DMS153 treated with DMSO at 0.1 percent for 48 hours (cell line): Measurements from ENCODE around the gene PCDHB7.
"Not testable (repeated sequence)": the region's sequence is repeated elsewhere in the genome, so short reads cannot be mapped to it uniquely, and the experiment has no call there.

Experiments
- DNase-seq: peaks from one replicate; lab custom pipeline; 2025; ENCODE audit not compliant: unreplicated experiment; lab: John Stamatoyannopoulos, UW

The PCDHB7 gene

DNA sequence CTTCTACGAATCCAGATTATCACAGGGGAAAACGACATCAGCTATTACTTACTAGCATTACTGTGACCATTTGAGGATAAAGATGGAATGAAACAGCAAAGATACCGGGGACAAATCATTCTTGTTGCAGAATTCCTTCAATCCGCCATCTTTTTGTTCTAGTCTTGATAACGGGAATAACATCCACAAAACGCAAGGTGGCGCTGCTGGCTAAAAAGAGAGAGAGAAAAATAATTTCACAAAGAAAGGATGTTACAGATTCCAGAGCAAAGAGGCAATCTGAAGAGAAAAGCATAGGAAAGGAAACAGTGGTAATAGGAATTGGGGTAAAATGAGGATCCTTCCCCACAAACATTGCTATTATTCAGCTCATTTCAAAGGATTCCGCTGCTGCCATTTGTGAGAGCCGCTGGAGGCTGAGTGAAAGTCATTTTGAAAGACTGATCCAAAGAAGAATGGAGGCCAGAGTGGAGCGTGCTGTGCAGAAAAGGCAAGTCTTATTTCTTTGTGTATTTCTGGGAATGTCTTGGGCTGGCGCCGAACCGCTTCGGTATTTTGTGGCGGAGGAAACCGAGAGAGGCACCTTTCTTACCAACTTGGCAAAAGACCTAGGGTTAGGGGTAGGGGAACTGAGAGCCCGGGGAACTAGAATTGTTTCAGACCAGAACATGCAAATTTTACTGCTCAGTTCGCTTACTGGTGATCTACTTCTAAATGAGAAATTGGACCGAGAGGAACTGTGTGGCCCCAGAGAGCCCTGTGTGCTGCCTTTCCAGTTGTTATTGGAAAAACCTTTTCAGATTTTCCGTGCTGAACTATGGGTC lies at the start of gene PCDHB7:
Gene PCDHB7 (plus strand): TSS at position 264 of the 824 bp plus-strand sequence. CDS start 192 bp downstream, at position 456.
- no peak for DNase-seq

DNA sequence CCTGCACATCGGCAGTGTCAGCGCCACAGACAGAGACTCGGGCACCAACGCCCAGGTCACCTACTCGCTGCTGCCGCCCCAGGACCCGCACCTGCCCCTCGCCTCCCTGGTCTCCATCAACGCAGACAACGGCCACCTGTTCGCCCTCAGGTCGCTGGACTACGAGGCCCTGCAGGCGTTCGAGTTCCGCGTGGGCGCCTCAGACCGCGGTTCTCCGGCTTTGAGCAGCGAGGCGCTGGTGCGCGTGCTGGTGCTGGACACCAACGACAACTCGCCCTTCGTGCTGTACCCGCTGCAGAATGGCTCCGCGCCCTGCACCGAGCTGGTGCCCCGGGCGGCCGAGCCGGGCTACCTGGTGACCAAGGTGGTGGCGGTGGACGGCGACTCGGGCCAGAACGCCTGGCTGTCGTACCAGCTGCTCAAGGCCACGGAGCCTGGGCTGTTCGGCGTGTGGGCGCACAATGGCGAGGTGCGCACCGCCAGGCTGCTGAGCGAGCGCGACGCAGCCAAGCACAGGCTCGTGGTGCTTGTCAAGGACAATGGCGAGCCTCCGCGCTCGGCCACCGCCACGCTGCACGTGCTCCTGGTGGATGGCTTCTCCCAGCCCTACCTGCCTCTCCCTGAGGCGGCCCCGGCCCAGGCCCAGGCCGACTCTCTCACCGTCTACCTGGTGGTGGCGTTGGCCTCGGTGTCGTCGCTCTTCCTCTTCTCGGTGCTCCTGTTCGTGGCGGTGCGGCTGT lies 48.9 kb upstream of the PCDHB7 start:
- DNase-seq, result not testable (repeated sequence)

DNA sequence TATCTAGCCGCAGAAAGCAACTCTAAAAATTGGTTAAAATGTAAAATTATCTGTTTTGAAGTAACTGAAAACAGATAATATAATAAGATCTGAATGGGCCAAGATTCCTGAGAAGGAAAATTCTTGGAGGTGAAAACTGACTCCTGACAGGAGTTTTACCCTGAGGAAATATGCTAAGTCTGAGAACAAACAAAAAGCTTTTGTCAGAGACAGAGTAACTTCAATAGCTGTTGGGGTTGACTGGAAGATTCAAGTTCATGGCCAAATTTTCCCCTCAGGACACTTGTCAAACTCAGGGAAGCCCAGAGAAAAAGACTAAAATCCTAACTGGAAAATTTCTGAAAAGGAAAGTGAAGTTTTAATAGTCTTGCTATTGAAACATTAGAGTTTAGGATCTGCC lies 45.1 kb upstream of the PCDHB7 start:
- DNase-seq, result no peak

DNA sequence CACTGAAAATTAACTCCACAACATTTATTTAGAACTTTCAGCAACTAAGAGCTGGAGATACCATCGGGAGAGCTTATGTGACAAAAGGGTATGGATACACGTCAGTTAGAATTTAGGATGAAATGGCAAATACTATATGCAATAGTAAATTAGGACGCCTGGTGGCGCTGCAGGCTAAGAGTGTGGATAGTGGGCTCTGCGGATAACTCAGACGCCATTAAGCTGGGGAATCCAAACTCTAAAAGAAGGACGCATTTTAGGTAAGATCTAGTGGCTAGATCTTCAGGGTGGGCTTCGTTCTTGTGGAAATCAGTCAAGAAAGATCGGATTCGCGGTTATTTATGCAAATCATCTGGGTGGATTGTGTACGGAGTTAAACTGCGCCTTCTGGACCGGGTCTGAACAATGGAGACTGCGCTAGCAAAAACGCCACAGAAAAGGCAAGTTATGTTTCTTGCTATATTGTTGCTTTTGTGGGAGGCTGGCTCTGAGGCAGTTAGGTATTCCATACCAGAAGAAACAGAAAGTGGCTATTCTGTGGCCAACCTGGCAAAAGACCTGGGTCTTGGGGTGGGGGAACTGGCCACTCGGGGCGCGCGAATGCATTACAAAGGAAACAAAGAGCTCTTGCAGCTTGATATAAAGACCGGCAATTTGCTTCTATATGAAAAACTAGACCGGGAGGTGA lies 37.3 kb upstream of the PCDHB7 start, which contains the start of gene PCDHB5:
Gene PCDHB5 (plus strand): TSS at position 177 of the 688 bp plus-strand sequence. CDS start 229 bp downstream, at position 406.
- DNase-seq, result no peak

DNA sequence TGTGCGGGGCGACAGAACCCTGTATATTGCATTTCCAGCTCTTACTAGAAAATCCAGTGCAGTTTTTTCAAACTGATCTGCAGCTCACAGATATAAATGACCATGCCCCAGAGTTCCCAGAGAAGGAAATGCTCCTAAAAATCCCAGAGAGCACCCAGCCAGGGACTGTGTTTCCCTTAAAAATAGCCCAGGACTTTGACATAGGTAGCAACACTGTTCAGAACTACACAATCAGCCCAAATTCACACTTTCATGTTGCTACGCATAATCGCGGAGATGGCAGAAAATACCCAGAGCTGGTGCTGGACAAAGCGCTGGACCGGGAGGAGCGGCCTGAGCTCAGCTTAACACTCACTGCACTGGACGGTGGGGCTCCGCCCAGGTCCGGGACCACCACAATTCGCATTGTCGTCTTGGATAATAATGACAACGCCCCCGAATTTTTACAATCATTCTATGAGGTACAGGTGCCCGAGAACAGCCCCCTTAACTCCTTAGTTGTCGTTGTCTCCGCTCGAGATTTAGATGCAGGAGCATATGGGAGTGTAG lies 36.7 kb upstream of the PCDHB7 start:
- no peak for DNase-seq

DNA sequence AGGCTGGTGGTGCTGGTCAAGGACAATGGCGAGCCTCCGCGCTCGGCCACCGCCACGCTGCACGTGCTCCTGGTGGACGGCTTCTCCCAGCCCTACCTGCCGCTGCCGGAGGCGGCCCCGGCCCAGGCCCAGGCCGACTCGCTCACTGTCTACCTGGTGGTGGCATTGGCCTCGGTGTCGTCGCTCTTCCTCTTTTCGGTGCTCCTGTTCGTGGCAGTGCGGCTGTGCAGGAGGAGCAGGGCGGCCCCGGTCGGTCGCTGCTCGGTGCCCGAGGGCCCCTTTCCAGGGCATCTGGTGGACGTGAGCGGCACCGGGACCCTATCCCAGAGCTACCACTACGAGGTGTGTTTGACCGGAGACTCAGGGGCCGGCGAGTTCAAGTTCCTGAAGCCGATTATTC lies 35.1 kb upstream of the PCDHB7 start:
- DNase-seq, result not testable (repeated sequence)

DNA sequence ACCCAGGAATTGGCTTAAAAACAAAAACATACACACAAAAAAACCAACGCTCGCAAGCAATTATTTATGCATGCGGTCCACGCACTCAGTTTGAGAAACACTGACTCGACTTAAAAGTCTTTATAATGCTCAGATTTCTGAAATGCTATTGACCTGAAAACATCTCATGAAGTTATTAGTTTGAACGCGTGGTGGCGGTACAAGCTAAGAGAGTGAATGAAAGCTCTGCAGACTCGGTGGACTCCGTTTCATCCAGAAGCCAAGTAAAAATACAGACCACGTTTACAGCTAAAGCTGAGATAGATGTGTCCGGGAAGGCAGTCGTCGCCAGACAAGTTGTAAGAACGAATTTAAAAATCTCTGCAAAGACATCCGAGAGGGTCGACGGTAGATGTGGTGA lies 22.6 kb upstream of the PCDHB7 start, which contains the start of gene PCDHB6:
Gene PCDHB6 (plus strand): TSS at position 246 of the 400 bp plus-strand sequence. CDS start 201 bp downstream, outside the sequence.
- no peak for DNase-seq

DNA sequence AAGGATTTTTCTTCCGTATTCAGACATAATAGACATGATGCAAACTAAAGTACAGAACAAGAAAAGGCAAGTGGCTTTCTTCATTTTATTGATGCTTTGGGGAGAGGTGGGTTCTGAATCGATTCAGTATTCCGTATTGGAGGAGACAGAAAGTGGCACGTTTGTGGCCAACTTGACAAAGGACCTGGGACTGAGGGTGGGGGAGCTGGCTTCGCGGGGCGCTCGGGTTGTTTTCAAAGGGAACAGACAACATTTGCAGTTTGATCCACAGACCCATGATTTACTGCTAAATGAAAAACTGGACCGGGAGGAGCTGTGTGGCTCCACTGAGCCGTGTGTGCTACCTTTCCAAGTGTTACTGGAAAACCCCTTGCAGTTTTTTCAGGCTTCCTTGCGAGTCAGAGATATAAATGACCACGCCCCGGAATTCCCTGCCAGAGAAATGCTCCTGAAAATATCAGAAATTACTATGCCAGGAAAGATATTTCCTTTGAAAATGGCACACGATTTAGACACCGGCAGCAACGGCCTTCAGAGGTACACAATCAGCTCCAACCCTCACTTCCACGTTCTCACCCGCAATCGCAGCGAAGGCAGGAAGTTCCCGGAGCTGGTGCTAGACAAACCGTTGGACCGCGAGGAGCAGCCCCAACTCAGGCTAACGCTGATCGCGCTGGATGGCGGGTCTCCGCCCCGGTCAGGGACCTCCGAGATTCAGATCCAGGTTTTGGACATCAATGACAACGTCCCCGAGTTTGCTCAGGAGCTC lies 22.0 kb upstream of the PCDHB7 start:
- no peak for DNase-seq

DNA sequence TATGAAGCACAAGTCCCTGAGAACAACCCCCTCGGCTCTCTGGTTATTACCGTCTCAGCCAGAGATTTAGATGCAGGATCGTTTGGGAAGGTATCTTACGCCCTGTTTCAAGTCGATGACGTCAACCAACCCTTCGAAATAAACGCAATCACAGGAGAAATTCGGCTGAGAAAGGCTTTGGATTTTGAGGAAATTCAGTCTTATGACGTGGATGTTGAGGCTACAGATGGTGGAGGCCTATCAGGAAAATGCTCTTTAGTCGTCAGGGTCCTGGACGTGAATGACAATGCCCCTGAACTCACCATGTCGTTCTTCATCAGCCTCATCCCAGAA lies 21.5 kb upstream of the PCDHB7 start:
- DNase-seq, result no peak

DNA sequence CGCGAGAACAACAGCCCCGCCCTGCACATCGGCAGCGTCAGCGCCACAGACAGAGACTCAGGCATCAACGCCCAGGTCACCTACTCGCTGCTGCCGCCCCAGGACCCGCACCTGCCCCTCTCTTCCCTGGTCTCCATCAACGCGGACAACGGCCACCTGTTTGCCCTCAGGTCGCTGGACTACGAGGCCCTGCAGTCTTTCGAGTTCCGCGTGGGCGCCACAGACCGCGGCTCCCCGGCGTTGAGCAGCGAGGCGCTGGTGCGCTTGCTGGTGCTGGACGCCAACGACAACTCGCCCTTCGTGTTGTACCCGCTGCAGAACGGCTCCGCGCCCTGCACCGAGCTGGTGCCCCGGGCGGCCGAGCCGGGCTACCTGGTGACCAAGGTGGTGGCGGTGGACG lies 20.8 kb upstream of the PCDHB7 start:
- not testable (repeated sequence) for DNase-seq

DNA sequence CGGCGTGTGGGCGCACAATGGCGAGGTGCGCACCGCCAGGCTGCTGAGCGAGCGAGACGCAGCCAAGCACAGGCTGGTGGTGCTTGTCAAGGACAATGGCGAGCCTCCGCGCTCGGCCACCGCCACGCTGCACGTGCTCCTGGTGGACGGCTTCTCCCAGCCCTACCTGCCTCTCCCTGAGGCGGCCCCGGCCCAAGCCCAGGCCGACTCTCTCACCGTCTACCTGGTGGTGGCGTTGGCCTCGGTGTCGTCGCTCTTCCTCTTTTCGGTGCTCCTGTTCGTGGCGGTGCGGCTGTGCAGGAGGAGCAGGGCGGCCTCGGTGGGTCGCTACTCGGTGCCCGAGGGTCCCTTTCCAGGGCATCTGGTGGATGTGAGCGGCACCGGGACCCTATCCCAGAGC lies 20.3 kb upstream of the PCDHB7 start:
- DNase-seq, result not testable (repeated sequence)

DNA sequence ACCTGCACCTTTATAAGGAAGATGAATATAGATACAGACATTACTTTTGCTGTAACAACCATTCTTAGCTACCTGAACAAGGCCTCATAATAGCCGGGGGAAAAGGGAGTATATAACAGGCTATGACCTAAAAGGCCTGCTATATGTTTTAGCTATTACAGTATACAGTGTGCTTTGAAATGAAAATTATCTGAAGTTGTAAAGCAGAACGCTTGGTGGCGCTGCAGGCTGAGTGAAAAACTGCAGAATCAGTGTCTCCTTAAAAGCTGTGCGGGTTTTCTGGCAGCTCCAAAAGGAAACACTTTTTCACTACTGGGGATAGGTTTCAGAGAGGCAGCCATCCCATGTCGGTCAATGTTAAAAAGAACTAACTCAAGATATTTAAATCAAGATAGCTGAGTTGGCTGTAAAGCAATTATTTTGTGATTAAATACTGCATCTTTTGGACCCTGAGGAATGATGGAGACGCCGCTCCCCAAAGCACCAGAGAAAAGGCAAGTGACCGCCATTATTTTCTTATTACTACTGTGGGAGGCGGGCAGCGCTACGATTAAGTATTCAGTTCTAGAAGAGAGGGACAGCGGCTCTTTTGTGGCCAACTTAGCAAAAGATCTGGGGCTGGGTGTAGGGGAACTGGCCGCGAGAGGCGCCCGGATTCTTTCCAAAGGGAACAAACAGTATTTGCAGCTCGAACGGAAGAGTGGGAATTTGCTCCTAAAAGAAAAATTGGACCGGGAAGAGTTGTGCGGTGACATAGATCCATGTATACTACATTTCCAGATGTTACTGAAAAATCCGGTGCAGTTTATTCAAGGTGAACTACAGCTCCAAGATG lies 16.7 kb upstream of the PCDHB7 start:
- no peak for DNase-seq

DNA sequence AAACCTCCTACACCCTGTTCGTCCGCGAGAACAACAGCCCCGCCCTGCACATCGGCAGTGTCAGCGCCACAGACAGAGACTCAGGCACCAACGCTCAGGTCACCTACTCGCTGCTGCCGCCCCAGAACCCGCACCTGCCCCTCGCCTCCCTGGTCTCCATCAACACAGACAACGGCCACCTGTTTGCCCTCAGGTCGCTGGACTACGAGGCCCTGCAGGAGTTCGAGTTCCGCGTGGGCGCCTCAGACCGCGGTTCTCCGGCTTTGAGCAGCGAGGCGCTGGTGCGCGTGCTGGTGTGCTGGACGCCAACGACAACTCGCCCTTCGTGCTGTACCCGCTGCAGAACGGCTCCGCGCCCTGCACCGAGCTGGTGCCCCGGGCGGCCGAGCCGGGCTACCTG lies 15.1 kb upstream of the PCDHB7 start:
- not testable (repeated sequence) for DNase-seq

DNA sequence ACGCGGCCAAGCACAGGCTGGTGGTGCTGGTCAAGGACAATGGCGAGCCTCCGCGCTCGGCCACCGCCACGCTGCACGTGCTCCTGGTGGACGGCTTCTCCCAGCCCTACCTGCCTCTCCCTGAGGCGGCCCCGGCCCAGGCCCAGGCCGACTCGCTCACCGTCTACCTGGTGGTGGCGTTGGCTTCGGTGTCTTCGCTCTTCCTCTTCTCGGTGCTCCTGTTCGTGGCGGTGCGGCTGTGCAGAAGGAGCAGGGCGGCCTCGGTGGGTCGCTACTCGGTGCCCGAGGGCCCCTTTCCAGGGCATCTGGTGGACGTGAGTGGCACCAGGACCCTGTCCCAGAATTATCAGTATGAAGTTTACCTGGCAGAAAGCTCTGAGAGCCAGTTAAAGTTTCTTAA lies 14.5 kb upstream of the PCDHB7 start:
- not testable (repeated sequence) for DNase-seq

DNA sequence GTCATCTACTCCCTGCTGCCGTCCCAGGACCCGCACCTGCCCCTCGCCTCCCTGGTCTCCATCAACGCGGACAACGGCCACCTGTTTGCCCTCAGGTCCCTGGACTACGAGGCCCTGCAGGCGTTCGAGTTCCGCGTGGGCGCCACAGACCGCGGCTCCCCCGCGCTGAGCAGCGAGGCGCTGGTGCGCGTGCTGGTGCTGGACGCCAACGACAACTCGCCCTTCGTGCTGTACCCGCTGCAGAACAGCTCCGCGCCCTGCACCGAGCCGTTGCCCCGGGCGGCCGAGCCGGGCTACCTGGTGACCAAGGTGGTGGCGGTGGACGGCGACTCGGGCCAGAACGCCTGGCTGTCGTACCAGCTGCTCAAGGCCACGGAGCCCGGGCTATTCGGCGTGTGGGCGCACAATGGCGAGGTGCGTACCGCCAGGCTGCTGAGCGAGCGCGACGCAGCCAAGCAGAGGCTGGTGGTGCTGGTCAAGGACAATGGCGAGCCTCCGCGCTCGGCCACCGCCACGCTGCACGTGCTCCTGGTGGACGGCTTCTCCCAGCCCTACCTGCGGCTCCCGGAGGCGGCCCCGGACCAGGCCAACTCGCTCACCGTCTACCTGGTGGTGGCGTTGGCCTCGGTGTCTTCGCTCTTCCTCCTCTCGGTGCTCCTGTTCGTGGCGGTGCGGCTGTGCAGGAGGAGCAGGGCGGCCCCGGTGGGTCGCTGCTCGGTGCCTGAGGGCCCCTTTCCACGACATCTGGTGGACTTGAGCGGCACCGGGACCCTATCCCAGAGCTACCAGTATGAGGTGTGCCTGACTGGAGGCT lies 2.1 kb downstream of the PCDHB7 start:
- not testable (repeated sequence) for DNase-seq

DNA sequence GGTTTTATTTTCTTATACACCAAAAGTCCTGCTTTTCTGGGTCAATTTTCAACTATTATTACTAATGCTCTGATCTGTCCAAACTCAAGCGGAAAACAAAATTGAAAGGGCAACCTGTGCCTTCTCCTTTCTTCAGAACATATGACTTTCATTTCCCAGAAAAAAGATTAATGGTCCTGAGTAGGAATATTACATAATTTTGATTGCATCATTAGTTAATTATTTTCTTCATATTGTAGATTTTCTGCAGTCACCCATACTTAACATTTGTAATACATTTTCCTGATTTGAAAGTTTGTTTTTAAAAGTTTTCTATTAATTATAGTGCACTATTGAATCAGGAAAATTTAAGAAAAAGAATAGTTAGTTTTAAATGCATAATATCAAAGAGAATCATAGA lies 3.5 kb downstream of the PCDHB7 start:
- DNase-seq, result no peak

DNA sequence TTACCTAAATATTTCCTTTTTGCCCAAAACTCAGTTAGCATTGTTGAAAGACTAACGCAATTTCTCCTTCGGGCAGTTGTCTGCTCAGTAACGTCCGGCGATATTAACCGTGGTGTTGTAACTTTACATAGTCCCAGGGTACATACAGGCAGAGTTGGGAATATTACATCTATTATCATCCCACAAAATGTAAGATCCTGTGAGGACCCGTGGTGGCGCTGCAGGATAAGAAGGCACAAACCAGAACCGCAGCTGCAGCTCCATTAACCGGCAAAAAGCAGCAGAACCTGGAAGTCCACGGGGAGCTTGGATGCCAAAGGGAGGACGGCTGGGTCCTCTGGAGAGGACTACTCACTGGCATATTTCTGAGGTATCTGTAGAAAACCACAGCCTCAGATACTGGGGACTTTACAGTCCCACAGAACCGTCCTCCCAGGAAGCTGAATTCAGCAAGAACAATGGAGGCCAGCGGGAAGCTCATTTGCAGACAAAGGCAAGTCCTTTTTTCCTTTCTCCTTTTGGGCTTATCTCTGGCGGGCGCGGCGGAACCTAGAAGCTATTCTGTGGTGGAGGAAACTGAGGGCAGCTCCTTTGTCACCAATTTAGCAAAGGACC lies 5.2 kb downstream of the PCDHB7 start, which contains the start of gene PCDHB8:
Gene PCDHB8 (plus strand): TSS at position 214 of the 615 bp plus-strand sequence. CDS start 245 bp downstream, at position 459.
- not testable (repeated sequence) for DNase-seq

DNA sequence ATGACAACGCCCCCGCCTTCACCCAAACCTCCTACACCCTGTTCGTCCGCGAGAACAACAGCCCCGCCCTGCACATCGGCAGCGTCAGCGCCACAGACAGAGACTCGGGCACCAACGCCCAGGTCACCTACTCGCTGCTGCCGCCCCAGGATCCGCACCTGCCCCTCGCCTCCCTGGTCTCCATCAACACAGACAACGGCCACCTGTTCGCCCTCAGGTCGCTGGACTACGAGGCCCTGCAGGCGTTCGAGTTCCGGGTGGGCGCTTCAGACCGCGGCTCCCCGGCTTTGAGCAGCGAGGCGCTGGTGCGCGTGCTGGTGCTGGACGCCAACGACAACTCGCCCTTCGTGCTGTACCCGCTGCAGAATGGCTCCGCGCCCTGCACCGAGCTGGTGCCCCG lies 6.9 kb downstream of the PCDHB7 start:
- not testable (repeated sequence) for DNase-seq
